Common myeloid progenitor, CD34-positive (primary cell): ENCODE measurements around the gene CYB5RL.

Experiments used
- CTCF ChIA-PET: fragments of 350-600 bp; sonication (Branson Sonifier 250); formaldehyde crosslinking; loops from one replicate; lab custom pipeline; 2021; ENCODE audit warnings: antibody characterized with exemption; lab: Charles Lee
- POLR2A ChIA-PET: fragments of 350-600 bp; sonication (Branson Sonifier 250); formaldehyde crosslinking; loops from one replicate; lab custom pipeline; 2021; ENCODE audit warnings: antibody characterized with exemption; lab: Charles Lee
- DNase-seq, 3 donors: peaks; one replicate each; pipeline versions ENCODE4 v3.0.0 to v3.0.0-alpha.2; 2013
- H3K27ac ChIP-seq, 2 experiments: 1 replicate in 1 of 2; 2 replicates in 1 of 2; pipeline ENCODE4 v1.7.0; 2013; ENCODE audit warnings: inconsistent platforms in 2 of 2, low read length in 2 of 2, mild to moderate bottlenecking in 2 of 2, low read depth in 1 of 2, moderate library complexity in 1 of 2; ENCODE audit not compliant: severe bottlenecking in 2 of 2, insufficient read depth in 1 of 2, poor library complexity in 1 of 2
- H3K27me3 ChIP-seq, 5 experiments: replicated peaks in 2 of 5; 1 replicate in 3 of 5; 2 replicates in 2 of 5; pipeline versions ENCODE4 v1.6.1 to v1.7.0; 2013; ENCODE audit warnings: low read length in 4 of 5, mild to moderate bottlenecking in 2 of 5, moderate library complexity in 2 of 5, inconsistent platforms in 1 of 5; ENCODE audit not compliant: insufficient read depth in 5 of 5, control insufficient read depth in 4 of 5
- H3K36me3 ChIP-seq, 4 experiments: 1 replicate in 2 of 4; 2 replicates in 2 of 4; pipeline versions ENCODE4 v1.6.1 to v1.7.0; 2013; ENCODE audit warnings: low read length in 3 of 4, control low read depth in 1 of 4, mild to moderate bottlenecking in 1 of 4; ENCODE audit not compliant: control insufficient read depth in 4 of 4, insufficient read depth in 4 of 4
- H3K4me1 ChIP-seq, 4 experiments: 1 replicate in 3 of 4; 2 replicates in 1 of 4; pipeline versions ENCODE4 v1.6.1 to v1.7.1; 2013; ENCODE audit warnings: low read length in 3 of 4, mild to moderate bottlenecking in 3 of 4, control low read depth in 1 of 4, inconsistent platforms in 1 of 4, moderate library complexity in 1 of 4; ENCODE audit not compliant: control insufficient read depth in 4 of 4, insufficient read depth in 4 of 4; ENCODE audit errors: control extremely low read depth in 1 of 4
- H3K4me3 ChIP-seq, 7 experiments: 1 replicate in 4 of 7; 2 replicates in 3 of 7; pipeline versions ENCODE4 v1.5.1 to v1.7.0; 2013; ENCODE audit warnings: mild to moderate bottlenecking in 7 of 7, low read length in 6 of 7, moderate library complexity in 6 of 7, inconsistent platforms in 2 of 7, low read depth in 2 of 7, control low read depth in 1 of 7; ENCODE audit not compliant: insufficient read depth in 4 of 7, control insufficient read depth in 1 of 7; ENCODE audit errors: extremely low read depth in 1 of 7
- H3K9me3 ChIP-seq, 5 experiments: 1 replicate in 4 of 5; 2 replicates in 1 of 5; pipeline versions ENCODE4 v1.6.1 to v1.7.1; 2013; ENCODE audit warnings: low read length in 4 of 5, mild to moderate bottlenecking in 2 of 5, inconsistent platforms in 1 of 5, low read depth in 1 of 5, moderate library complexity in 1 of 5; ENCODE audit not compliant: control insufficient read depth in 4 of 5, insufficient read depth in 2 of 5; ENCODE audit errors: control extremely low read depth in 1 of 5
- WGBS: methylation state at CpG from one replicate; pipeline ENCODE4 v1.1.5; 2013; ENCODE audit not compliant: insufficient coverage; 5-methylcytosine and 5-hydroxymethylcytosine counted together

The CYB5RL gene

DNA sequence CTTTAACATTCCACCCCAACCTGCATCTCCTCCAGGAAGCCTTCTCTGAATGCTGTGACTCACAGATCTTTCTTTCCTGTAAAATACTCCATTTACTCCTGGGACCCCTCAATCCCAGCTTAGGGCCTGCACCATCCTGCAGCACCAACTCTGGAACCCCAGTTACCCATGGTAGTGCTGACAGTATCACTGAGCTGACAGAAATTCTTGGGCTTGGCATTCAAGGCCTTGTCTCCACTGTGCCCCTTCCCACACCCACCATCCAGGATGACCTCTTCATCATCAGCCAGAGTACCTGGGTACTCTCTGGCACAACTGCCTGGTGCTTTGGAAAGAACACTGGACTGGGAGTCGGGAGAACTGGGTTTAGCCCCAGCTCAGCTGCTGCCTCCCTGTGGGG is 8.3 kb downstream of the CYB5RL start:
- no peak for DNase-seq
- Histone ChIP-seq H3K36me3 (peaks cover 13 to 67% (median 49%) of the 10 kb centered on the region in 4 experiments), H3K27ac (no peak overlapping the region), H3K4me1 (no peaks in the 10 kb centered on the region), H3K27me3 (no peaks in the 10 kb centered on the region), H3K9me3 (no peaks in the 10 kb centered on the region), H3K4me3 (no peak overlapping the region)
- CTCF ChIA-PET: interaction anchor here (1.6 kb wide), 1 partner anchor 8 kb away, joined by 7 read pairs; the partner anchor contains the start of genes CYB5RL and MRPL37
- POLR2A ChIA-PET: no interaction called here
- WGBS: no CpG with 5 or more reads among the region's 1 CpG

DNA sequence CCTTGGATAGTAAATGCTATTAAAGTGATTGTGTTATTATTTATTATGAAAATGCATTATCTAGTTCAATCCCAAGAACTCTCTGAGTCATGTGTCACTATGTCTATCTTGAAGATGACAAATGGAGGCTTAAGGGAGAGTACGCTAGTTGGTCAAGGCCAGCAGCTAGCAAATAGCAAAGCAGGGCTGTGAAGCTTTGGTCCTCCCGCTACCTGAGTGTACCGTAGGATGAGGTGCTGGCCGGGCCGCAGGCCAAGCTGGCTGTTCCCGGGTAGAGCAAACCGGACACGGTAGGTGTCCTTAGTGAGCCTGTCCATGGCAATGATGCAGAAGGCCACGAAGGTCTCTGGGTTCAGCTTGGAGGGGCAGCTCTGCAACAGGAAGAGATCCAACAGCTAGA is 9.3 kb downstream of the CYB5RL start:
- DNase-seq: no peak
- Histone ChIP-seq H3K9me3 (no peaks in the 10 kb centered on the region), H3K4me3 (no peak overlapping the region), H3K36me3 (peaks cover 17 to 67% (median 52%) of the 10 kb centered on the region in 4 experiments), H3K4me1 (no peaks in the 10 kb centered on the region), H3K27ac (no peak overlapping the region), H3K27me3 (no peaks in the 10 kb centered on the region)
- POLR2A ChIA-PET: no interaction called here
- CTCF ChIA-PET: interaction anchor here (1.3 to 1.6 kb wide), 2 partner anchors 9 to 22 kb away, joined by 3 to 7 read pairs; partner anchors contain the start of genes CYB5RL and MRPL37
- 97% methylated on average over 9 of the region's 9 CpGs for WGBS

DNA sequence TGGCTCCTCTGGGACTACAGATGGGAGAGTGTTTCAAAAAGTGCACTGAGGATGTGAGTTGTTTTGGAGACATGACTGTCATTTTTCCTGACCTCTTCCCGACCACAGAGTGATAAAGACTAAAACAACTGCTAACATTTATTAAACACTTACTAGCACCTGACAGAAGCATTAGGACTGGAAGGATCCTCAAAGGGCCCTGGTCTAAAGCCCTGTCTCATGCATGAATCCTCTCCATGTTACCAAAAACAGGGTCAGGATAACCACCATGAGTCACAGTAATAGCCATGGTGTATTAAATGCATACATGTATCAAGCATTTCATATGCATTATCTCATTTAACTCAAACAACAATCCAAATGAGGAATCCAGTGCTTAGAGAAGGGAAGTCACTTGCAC is 11.5 kb downstream of the CYB5RL start:
- ChIA-PET POLR2A (no interaction called here), CTCF (interaction anchor here (1.4 kb wide), 1 partner anchor 16 kb away, joined by 4 read pairs; no protein-coding TSS in a partner anchor)
- DNase-seq: no peak
- WGBS: 100% methylated on average over 1 of the region's 1 CpG
- H3K4me1 ChIP-seq: no peaks in the 10 kb centered on the region
- H3K27ac ChIP-seq: no peak overlapping the region
- H3K27me3 ChIP-seq: no peaks in the 10 kb centered on the region
- H3K4me3 ChIP-seq: no peak overlapping the region
- no peaks in the 10 kb centered on the region for H3K9me3 ChIP-seq
- peaks cover 15 to 58% (median 42%) of the 10 kb centered on the region in 4 experiments for H3K36me3 ChIP-seq

DNA sequence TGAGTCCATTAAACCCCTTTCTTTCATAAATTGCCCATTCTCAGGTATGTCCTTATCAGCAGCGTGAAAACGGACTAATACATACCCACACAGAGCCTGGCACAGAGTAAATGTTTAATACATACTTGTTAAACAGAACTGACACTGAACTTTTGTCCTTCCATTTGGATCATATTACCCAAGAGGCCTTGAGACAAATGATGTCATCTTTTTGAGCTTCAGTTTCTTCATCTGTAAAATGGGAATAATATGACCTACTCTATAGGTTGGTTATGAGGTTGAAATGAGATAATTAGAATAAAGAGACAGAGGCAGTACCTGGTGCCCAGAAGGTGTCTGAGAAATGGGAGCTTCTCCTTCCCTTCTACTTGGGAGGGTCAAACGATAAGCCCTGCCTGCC is 13.8 kb downstream of the CYB5RL start:
- no peaks in the 10 kb centered on the region for H3K9me3 ChIP-seq
- ChIA-PET POLR2A (no interaction called here), CTCF (interaction anchor here (0.7 to 1.6 kb wide), 3 partner anchors 13 to 364 kb away, joined by 3 read pairs; no protein-coding TSS in a partner anchor)
- DNase-seq: no peak
- 100% methylated on average over 2 of the region's 3 CpGs for WGBS
- H3K27me3 ChIP-seq: no peaks in the 10 kb centered on the region
- H3K4me1 ChIP-seq: no peaks in the 10 kb centered on the region
- peaks cover 14 to 56% (median 39%) of the 10 kb centered on the region in 4 experiments for H3K36me3 ChIP-seq
- no peak overlapping the region for H3K27ac ChIP-seq
- no peak overlapping the region for H3K4me3 ChIP-seq

DNA sequence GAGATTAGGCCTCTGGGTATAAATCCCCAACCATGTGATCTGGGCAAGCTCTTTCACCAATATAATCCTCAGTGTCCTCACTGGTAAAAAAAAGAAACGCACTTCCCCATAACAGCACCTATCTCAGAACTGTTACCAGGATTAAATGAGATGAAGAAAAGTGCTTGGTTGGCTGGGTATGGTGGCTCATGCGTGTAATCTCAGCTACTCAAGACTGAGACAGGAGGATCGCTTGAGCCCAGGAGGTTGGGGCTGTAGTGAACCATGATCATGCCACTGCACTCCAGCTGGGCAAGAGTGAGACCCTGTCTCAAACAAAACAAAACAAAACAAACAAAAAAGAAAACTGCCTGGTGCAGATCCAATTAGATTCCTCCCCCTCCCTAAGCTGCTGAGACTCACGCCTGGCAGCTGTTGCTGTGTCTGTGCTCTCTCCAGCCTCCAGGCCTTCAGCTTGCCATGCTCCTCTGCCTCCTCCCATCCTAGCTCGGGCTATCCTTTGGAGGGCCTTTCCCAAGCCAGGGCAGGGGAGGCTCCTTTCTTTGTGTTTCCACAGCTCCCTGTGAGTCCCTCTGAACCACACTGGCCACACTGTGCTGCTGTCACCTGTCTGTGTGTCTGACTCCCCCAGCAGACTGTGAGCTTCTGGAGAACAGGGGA is 19.0 kb downstream of the CYB5RL start:
- Histone ChIP-seq H3K9me3 (no peaks in the 10 kb centered on the region), H3K4me3 (no peak overlapping the region), H3K36me3 (peaks cover 7 to 44% (median 31%) of the 10 kb centered on the region in 4 experiments), H3K4me1 (no peaks in the 10 kb centered on the region), H3K27ac (no peak overlapping the region), H3K27me3 (no peaks in the 10 kb centered on the region)
- 100% methylated on average over 2 of the region's 5 CpGs for WGBS
- CTCF ChIA-PET: interaction anchor here (0.7 to 1.6 kb wide), 6 partner anchors 9 to 621 kb away, joined by 3 to 5 read pairs (median 3); partner anchors contain the start of genes CYB5RL, MRPL37 and TTC22
- POLR2A ChIA-PET: interaction anchor here (0.7 kb wide), 1 partner anchor 14 kb away, joined by 4 read pairs; no protein-coding TSS in a partner anchor
- no peak for DNase-seq

DNA sequence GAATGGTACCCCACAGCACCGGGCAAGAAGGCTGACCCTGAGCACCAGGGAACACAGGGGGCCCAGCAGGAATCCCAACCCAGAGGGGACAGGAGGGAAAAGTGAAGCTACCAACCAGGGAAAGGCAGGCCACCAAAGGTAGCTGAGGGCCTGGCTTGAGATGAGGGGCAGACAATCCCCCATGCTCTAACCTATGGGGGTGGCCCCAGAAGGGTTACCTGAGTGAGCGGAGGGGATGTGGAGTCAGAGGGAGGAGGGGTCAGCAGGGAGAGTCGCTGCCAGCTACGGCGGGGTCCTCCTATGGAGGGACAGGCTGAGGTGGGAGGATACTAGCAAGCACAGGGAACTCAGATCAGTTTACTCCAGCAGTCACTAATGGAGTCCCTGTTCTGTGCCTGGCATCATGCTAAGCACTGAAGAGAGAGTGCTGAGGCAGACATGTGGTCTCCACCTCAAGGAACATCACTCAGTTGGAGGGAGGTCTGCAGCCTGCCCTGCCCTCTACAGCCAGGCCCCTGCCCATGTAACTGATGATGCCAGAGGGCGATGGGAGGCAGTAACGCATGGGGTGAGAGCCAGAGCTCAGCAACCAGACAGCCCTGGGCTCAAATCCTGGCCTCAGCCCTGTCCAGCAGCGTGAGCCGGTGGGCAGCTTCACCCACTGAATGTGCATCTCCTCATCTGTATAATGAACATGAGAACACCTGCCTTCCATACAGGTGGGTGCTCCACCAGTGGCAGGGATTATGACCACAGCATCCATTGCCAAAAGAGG is 21.3 kb downstream of the CYB5RL start:
- no peaks in the 10 kb centered on the region for H3K27me3 ChIP-seq
- ChIA-PET POLR2A (no interaction called here), CTCF (interaction anchor here (1.0 to 1.5 kb wide), 3 partner anchors 53 to 65 kb away, joined by 3 to 4 read pairs (median 3); no protein-coding TSS in a partner anchor)

More for the DNA sequence above, 21.3 kb downstream of the CYB5RL start:
- Histone ChIP-seq H3K4me3 (no peak overlapping the region), H3K9me3 (no peaks in the 10 kb centered on the region), H3K4me1 (peaks cover 0 to 12% (median 8%) of the 10 kb centered on the region in 4 experiments), H3K36me3 (peaks cover 5 to 55% (median 27%) of the 10 kb centered on the region in 4 experiments), H3K27ac (no peak overlapping the region)
- 88% methylated on average over 9 of the region's 9 CpGs for WGBS
- DNase-seq: no peak
